MCF 10A (cell line): Measurements from ENCODE around the gene PTCD2. TPM values are rescaled to one million over a fixed set of nuclear protein-coding genes. Genes with fewer than 3 reads are reported as not detected.
A peak's percentile ranks its signal among the peaks of the same experiment; 100 is the strongest.
"Not testable (repeated sequence)": the region's sequence is repeated elsewhere in the genome, so short reads cannot be mapped to it uniquely, and the experiment has no call there.

ENCODE experiments used
- BruUV-seq: library from RNA; stranded (reverse); fragments of 400-500 nt; replicated peaks from 2 replicates; lab custom pipeline; 2021; lab: Mats Ljungman, UMichigan
- CTCF ChIA-PET: fragments of 300-600 bp; sonication (Branson Sonifier 250); formaldehyde crosslinking; extraction: SDS; loops from one replicate; lab custom pipeline; 2021; ENCODE audit warnings: antibody characterized with exemption, inconsistent platforms; lab: Yijun Ruan, JAX
- POLR2A ChIA-PET: fragments of 300-600, 350-650 bp; sonication (Branson Sonifier 250); formaldehyde crosslinking; extraction: SDS; loops from one replicate; lab custom pipeline; 2020; ENCODE audit warnings: antibody characterized with exemption, inconsistent platforms; lab: Yijun Ruan, JAX
- DNase-seq: peaks from one replicate; pipeline ENCODE4 v3.0.0-alpha.2; 2018; ENCODE audit not compliant: unreplicated experiment
- H3K27ac Mint-ChIP-seq: one replicate; pipeline ENCODE4 v1.8.0; 2022; ENCODE audit warnings: mild to moderate bottlenecking, low read depth, mixed read lengths; ENCODE audit not compliant: unreplicated experiment
- H3K27me3 Mint-ChIP-seq: one replicate; pipeline ENCODE4 v1.8.0; 2022; ENCODE audit warnings: mixed read lengths; ENCODE audit not compliant: insufficient read depth, unreplicated experiment
- H3K36me3 Mint-ChIP-seq: one replicate; pipeline ENCODE4 v1.8.0; 2022; ENCODE audit warnings: mild to moderate bottlenecking, moderate library complexity, mixed read lengths; ENCODE audit not compliant: insufficient read depth, unreplicated experiment
- H3K4me1 Mint-ChIP-seq: one replicate; pipeline ENCODE4 v1.8.0; 2022; ENCODE audit warnings: mixed read lengths; ENCODE audit not compliant: insufficient read depth, unreplicated experiment
- H3K4me3 Mint-ChIP-seq: one replicate; pipeline ENCODE4 v1.8.0; 2022; ENCODE audit warnings: mild to moderate bottlenecking, moderate library complexity, mixed read lengths; ENCODE audit not compliant: unreplicated experiment
- H3K9me3 Mint-ChIP-seq: one replicate; pipeline ENCODE4 v1.8.0; 2022; ENCODE audit warnings: mixed read lengths; ENCODE audit not compliant: unreplicated experiment
- intact Hi-C: fragments of 100-400 bp; cut with micrococcal nuclease; formaldehyde crosslinking; loops from 2 replicates; pipeline ENCODE4 v1.14.1; 2022
- total RNA-seq: library from RNA; stranded (reverse); gene quantifications from 2 replicates; pipeline ENCODE4 v1.2.3, GENCODE V29; 2022
- TF ChIP-seq, protein P1 (sequence below): fragments of 200-600 bp; IDR thresholded peaks from one replicate; pipeline ENCODE4 v1.8.0; 2022; ENCODE audit warnings: antibody characterized with exemption, mild to moderate bottlenecking; ENCODE audit not compliant: unreplicated experiment

PTCD2 gene
- total RNA-seq, 1 experiment from 2014 or later = 20.3 TPM

DNA sequence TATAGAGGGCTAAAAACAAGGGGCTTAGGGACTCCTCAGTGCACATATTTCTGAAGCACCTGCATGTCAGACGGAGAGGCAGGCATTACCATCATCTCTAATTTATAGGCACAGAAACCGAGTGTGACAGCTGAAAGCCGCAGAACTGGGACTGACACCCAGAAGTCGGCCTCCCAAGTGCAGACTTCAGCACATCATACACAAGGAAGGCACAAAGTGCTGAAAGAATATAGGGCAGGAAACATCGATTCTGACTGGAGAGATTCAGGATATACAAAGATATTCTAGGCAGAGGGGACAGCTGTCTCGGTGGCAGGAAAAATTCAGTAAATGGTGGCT, 11.4 kb upstream of the PTCD2 start:
- CTCF ChIA-PET = interaction anchor here (0.6 to 2.4 kb wide), 27 partner anchors 9 to 746 kb away, joined by 3 to 20 read pairs (median 3); no protein-coding TSS in a partner anchor

GRCh38 chr5:72313141-72313540, 7.0 kb upstream of the PTCD2 start:
- H3K27me3 Mint-ChIP-seq = no peaks in the 10 kb centered on the region
- DNase-seq = no peak
- H3K4me1 Mint-ChIP-seq = peaks cover 6% of the 10 kb centered on the region
- no peaks in the 10 kb centered on the region for H3K9me3 Mint-ChIP-seq
- CTCF ChIA-PET = interaction anchor here (0.6 kb wide), 1 partner anchor 1662 kb away, joined by 3 read pairs; no protein-coding TSS in a partner anchor
- no peak overlapping the region for H3K4me3 Mint-ChIP-seq
- TF ChIP-seq, protein P1, sequence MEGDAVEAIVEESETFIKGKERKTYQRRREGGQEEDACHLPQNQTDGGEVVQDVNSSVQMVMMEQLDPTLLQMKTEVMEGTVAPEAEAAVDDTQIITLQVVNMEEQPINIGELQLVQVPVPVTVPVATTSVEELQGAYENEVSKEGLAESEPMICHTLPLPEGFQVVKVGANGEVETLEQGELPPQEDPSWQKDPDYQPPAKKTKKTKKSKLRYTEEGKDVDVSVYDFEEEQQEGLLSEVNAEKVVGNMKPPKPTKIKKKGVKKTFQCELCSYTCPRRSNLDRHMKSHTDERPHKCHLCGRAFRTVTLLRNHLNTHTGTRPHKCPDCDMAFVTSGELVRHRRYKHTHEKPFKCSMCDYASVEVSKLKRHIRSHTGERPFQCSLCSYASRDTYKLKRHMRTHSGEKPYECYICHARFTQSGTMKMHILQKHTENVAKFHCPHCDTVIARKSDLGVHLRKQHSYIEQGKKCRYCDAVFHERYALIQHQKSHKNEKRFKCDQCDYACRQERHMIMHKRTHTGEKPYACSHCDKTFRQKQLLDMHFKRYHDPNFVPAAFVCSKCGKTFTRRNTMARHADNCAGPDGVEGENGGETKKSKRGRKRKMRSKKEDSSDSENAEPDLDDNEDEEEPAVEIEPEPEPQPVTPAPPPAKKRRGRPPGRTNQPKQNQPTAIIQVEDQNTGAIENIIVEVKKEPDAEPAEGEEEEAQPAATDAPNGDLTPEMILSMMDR = no peak
- BruUV-seq = no TSS peak
- peak overlapping the region; percentile 37 for H3K27ac Mint-ChIP-seq
- POLR2A ChIA-PET = interaction anchor here (0.7 kb wide), 1 partner anchor 33 kb away, joined by 3 read pairs; no protein-coding TSS in a partner anchor
- intact Hi-C loops = no loop called here
- H3K36me3 Mint-ChIP-seq = peaks cover 71% of the 10 kb centered on the region

More for the DNA sequence above, 11.4 kb upstream of the PTCD2 start:
- H3K9me3 Mint-ChIP-seq = no peaks in the 10 kb centered on the region
- BruUV-seq = no TSS peak
- H3K27ac Mint-ChIP-seq = peak overlapping the region; percentile 95
- peaks cover 60% of the 10 kb centered on the region for H3K36me3 Mint-ChIP-seq
- peak overlapping the region; percentile 87 for H3K4me3 Mint-ChIP-seq
- POLR2A ChIA-PET = interaction anchor here (0.6 to 7.6 kb wide), 20 partner anchors 9 to 707 kb away, joined by 3 to 84 read pairs (median 4); partner anchors contain the start of genes MRPS27 and PTCD2
- no peak for DNase-seq
- no peaks in the 10 kb centered on the region for H3K27me3 Mint-ChIP-seq
- TF ChIP-seq, protein P1 = no peak
- intact Hi-C loops = loop anchor here (1.0 kb wide), 4 partner anchors 171 to 531 kb away; no protein-coding TSS in a partner anchor
- H3K4me1 Mint-ChIP-seq = peaks cover 9% of the 10 kb centered on the region

DNA sequence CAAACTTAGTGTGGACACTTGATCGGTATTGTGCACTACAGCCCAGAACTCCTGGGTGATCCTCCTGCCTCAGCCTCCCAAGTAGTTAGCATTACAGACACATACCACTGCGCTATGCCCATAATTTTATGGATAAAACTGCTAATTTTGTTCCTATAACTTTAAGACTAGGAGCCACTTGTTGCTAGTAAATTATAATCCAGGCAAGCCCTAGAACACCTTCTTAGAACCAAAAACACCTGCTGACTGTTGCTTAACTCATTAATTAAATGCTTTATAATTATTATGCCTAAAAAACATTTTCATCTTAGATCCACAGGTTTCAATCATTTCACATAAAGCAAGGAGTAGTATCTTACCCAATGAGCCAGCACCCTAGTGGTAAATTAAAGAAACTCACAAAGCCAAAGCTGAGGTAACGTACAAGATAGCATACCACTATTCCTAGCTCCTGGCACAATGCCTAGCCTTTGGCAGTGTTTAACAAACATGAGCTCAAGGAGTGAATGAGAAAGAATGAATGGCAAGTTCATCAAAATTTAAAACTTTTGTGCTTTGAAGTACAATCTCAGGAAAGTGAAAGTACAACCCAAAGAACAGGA, 5.5 kb upstream of the PTCD2 start:
- TF ChIP-seq, protein P1 = no peak
- H3K27me3 Mint-ChIP-seq = no peaks in the 10 kb centered on the region
- peaks cover 63% of the 10 kb centered on the region for H3K36me3 Mint-ChIP-seq
- intact Hi-C loops = no loop called here
- BruUV-seq = no TSS peak
- peak; percentile 88 for DNase-seq
- POLR2A ChIA-PET = interaction anchor here (0.7 to 0.9 kb wide), 2 partner anchors 9 to 301 kb away, joined by 3 to 6 read pairs; no protein-coding TSS in a partner anchor
- H3K4me3 Mint-ChIP-seq = no peak overlapping the region
- H3K4me1 Mint-ChIP-seq = peaks cover 5% of the 10 kb centered on the region
- H3K9me3 Mint-ChIP-seq = no peaks in the 10 kb centered on the region
- H3K27ac Mint-ChIP-seq = no peak overlapping the region
- CTCF ChIA-PET = interaction anchor here (0.8 kb wide), 1 partner anchor 9 kb away, joined by 3 read pairs; no protein-coding TSS in a partner anchor

DNA sequence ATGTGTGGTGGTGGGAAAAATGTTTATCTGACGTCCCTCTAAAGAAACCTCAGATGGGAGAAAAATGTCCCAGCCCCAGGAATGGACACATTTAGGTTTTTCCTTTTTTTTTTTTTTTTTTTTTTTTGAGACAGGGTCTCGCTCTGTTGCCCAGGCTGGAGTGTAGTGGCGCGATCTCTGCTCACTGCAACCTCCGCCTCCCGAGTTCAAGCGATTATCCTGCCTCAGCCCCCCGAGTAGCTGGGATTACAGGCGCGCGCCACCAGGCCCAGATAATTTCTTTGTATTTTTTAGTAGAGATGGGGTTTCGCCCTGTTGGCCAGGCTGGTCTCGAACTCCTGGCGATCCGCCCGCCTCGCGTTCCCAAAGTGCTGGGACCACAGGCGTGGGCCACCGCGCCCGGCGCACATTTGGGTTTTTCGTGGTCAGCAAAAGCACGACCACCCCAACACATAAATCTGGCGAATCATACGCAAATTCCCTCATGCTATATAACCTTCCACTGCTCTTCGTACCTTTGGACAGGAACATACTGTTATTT, 668 bp upstream of the PTCD2 start:
- BruUV-seq = TSS peak; percentile 67
- CTCF ChIA-PET = interaction anchor here (0.6 to 3.0 kb wide), 3 partner anchors 11 to 516 kb away, joined by 3 to 20 read pairs (median 3); no protein-coding TSS in a partner anchor
- POLR2A ChIA-PET = interaction anchor here (0.5 to 5.4 kb wide), 20 partner anchors 8 to 637 kb away, joined by 3 to 84 read pairs (median 4); partner anchors contain the start of genes FCHO2 and TNPO1

More for the DNA sequence above, 668 bp upstream of the PTCD2 start:
- H3K27me3 Mint-ChIP-seq, DNase-seq, intact Hi-C loops, H3K9me3 Mint-ChIP-seq: not testable (repeated sequence)
- peak overlapping the region; percentile 87 for H3K27ac Mint-ChIP-seq
- H3K4me1 Mint-ChIP-seq = peaks cover 16% of the 10 kb centered on the region
- peaks cover 45% of the 10 kb centered on the region for H3K36me3 Mint-ChIP-seq
- H3K4me3 Mint-ChIP-seq = peak overlapping the region; percentile 96
